Renal pelvis (tissue), 4 donors: ENCODE measurements around the gene MYO1H. TPM values are rescaled to one million over a fixed set of nuclear protein-coding genes. Genes with fewer than 3 reads are reported as not detected.
"Not testable (repeated sequence)": the region's sequence is repeated elsewhere in the genome, so short reads cannot be mapped to it uniquely, and the experiment has no call there.

Source experiments
- DNase-seq: peaks from one replicate; pipeline ENCODE4 v3.0.0-alpha.2; 2013
- polyA plus RNA-seq, 3 donors: library from polyadenylated mRNA; unstranded; fragments of 120-200 nt; gene quantifications; one replicate each; pipeline ENCODE4 v1.2.1, GENCODE V29; 2013; ENCODE audit not compliant: insufficient read length in 3 of 3

The MYO1H gene
- polyA plus RNA-seq, 3 donors, result 1.3 to 3.9 (median 1.5) TPM

- no peak for DNase-seq
Observed at GRCh38 chr12:109343677-109344076, 4.0 kb upstream of the MYO1H start.

- no peak for DNase-seq
Observed at GRCh38 chr12:109345428-109345827, 2.3 kb upstream of the MYO1H start.

- no peak for DNase-seq
Observed at GRCh38 chr12:109346920-109347319, 780 bp upstream of the MYO1H start.

GRCh38 chr12:109352184-109352583 lies 4.5 kb downstream of the MYO1H start:
- no peak for DNase-seq

GRCh38 chr12:109356577-109356976 lies 8.9 kb downstream of the MYO1H start:
- DNase-seq, result no peak

- DNase-seq, result no peak
Observed at GRCh38 chr12:109357032-109357431, 9.3 kb downstream of the MYO1H start.

- no peak for DNase-seq
Observed at GRCh38 chr12:109358154-109358869, 10.6 kb downstream of the MYO1H start.

GRCh38 chr12:109359131-109359690 lies 11.5 kb downstream of the MYO1H start:
- no peak for DNase-seq

GRCh38 chr12:109369831-109370230 lies 22.1 kb downstream of the MYO1H start:
- DNase-seq, result no peak

GRCh38 chr12:109377139-109377685 lies 29.5 kb downstream of the MYO1H start:
- DNase-seq, result no peak

GRCh38 chr12:109378569-109378968 lies 30.9 kb downstream of the MYO1H start:
- DNase-seq, result no peak

GRCh38 chr12:109382031-109382430 lies 34.3 kb downstream of the MYO1H start:
- DNase-seq, result no peak

- no peak for DNase-seq
Observed at GRCh38 chr12:109383240-109383639, 35.5 kb downstream of the MYO1H start.

GRCh38 chr12:109385339-109386058 lies 37.8 kb downstream of the MYO1H start:
- peak; percentile 38 for DNase-seq

GRCh38 chr12:109386059-109386433 lies 38.3 kb downstream of the MYO1H start:
- no peak for DNase-seq

- peak; percentile 21 for DNase-seq
Observed at GRCh38 chr12:109387425-109388166, 39.9 kb downstream of the MYO1H start.

GRCh38 chr12:109388167-109388563 lies 40.5 kb downstream of the MYO1H start:
- DNase-seq, result no peak

GRCh38 chr12:109389146-109389545 lies 41.4 kb downstream of the MYO1H start:
- DNase-seq, result no peak

GRCh38 chr12:109393437-109394345 lies 46.0 kb downstream of the MYO1H start:
- peak; percentile 52 for DNase-seq

GRCh38 chr12:109394891-109395290 lies 47.2 kb downstream of the MYO1H start:
- DNase-seq, result no peak

GRCh38 chr12:109404841-109405240 lies 57.1 kb downstream of the MYO1H start:
- not testable (repeated sequence) for DNase-seq
